Lung (tissue), 12 donors: ENCODE measurements around the gene GNAS. TPM values are rescaled to one million over a fixed set of nuclear protein-coding genes. Genes with fewer than 3 reads are reported as not detected.

Source experiments
- ATAC-seq: fragments of 200-7000 bp; cut with Tn5 transposase; one replicate; pipeline ENCODE4 v1.9.1; 2020; ENCODE audit warnings: moderate number of reproducible peaks; ENCODE audit not compliant: insufficient read depth, low FRiP score
- DNase-seq, 3 donors: peaks; one replicate each; pipeline ENCODE4 v3.0.0-alpha.2; 2013 to 2017
- H3K27ac ChIP-seq, 2 donors: one replicate each; pipeline ENCODE4 v1.5.1; 2013; ENCODE audit warnings: mild to moderate bottlenecking in 2 of 2, moderate library complexity in 2 of 2, control low read depth in 1 of 2, inconsistent platforms in 1 of 2, low read depth in 1 of 2, low read length in 1 of 2
- H3K27me3 ChIP-seq, 3 donors: one replicate each; pipeline ENCODE4 v1.5.1; 2013; ENCODE audit warnings: low read length in 2 of 3; ENCODE audit not compliant: control insufficient read depth in 3 of 3, insufficient read depth in 3 of 3
- H3K36me3 ChIP-seq, 4 donors: one replicate each; pipeline ENCODE4 v1.5.1; 2013; ENCODE audit warnings: low read length in 4 of 4, mild to moderate bottlenecking in 1 of 4, moderate library complexity in 1 of 4; ENCODE audit not compliant: control insufficient read depth in 4 of 4, insufficient read depth in 4 of 4
- H3K4me1 ChIP-seq, 5 donors: one replicate each; pipeline ENCODE4 v1.5.1; 2013; ENCODE audit warnings: low read length in 5 of 5, mild to moderate bottlenecking in 2 of 5, moderate library complexity in 1 of 5; ENCODE audit not compliant: control insufficient read depth in 5 of 5, insufficient read depth in 5 of 5
- H3K4me3 ChIP-seq: one replicate; pipeline ENCODE4 v1.5.1; 2013; ENCODE audit warnings: mild to moderate bottlenecking, control low read depth, moderate library complexity
- H3K9ac ChIP-seq, 2 donors: one replicate each; pipeline ENCODE4 v1.5.1; 2013; ENCODE audit warnings: low read length in 2 of 2, control low read depth in 1 of 2; ENCODE audit not compliant: insufficient read depth in 1 of 2
- H3K9me3 ChIP-seq, 4 donors: one replicate each; pipeline ENCODE4 v1.5.1; 2013; ENCODE audit warnings: low read length in 3 of 4, mild to moderate bottlenecking in 1 of 4, moderate library complexity in 1 of 4; ENCODE audit not compliant: control insufficient read depth in 4 of 4, insufficient read depth in 3 of 4
- CTCF ChIP-seq: IDR thresholded peaks from 2 replicates; pipeline ENCODE4 v1.5.1; 2012; ENCODE audit warnings: mild to moderate bottlenecking; ENCODE audit errors: control extremely low read depth, extremely low read depth
- WGBS, 2 donors: extraction: QIAGEN DNeasy Blood & Tissue Kit; methylation state at CpG; one replicate each; pipeline ENCODE4 v1.1.7; 2013; 5-methylcytosine and 5-hydroxymethylcytosine counted together
- polyA plus RNA-seq, 2 donors: library from polyadenylated mRNA; stranded (reverse); fragments of 200-250 nt; gene quantifications; one replicate each; pipeline ENCODE4 v1.2.1, GENCODE V29; 2013
- total RNA-seq, 2 donors: library from RNA; depleted of rRNA in 1 of 2; stranded (reverse); fragments of >200 nt in 1 of 2; gene quantifications; one replicate each; pipeline ENCODE4 v1.2.1, GENCODE V29; 2014 to 2021
- donor health status: control.
- donor health status: control.
- donor health status: Bipolar disorder and iron deficiency.
- donor health status: healthy.
- donor health status: DM: yes; HTN: yes; CAD: no.

Gene GNAS
- total and polyA plus RNA-seq, 4 donors, result 638 to 1,238 (median 887) TPM

GRCh38 chr20:58923117-58923712 is 70.7 kb downstream of the GNAS start:
- DNase-seq (peak in 1 of 3 donors; percentile 63), ATAC-seq (no peak)
- no peaks in the 10 kb centered on the region for H3K36me3 ChIP-seq
- peaks cover 0 to 2% (median 0%) of the 10 kb centered on the region in 4 donors for H3K9me3 ChIP-seq
- H3K4me3 ChIP-seq, result no peak overlapping the region
- WGBS, 2 donors, result 69 to 85% methylated on average over 8 of the region's 8 CpGs
- no peak for TF ChIP-seq CTCF
- H3K27ac ChIP-seq, result no peak overlapping the region
- no peak overlapping the region for H3K9ac ChIP-seq
- no peaks in the 10 kb centered on the region for H3K4me1 ChIP-seq
- H3K27me3 ChIP-seq, result no peaks in the 10 kb centered on the region

GRCh38 chr20:58926802-58927489 is 74.4 kb downstream of the GNAS start:
- Histone ChIP-seq H3K27ac (no peak overlapping the region), H3K4me1 (peaks cover 0 to 2% (median 0%) of the 10 kb centered on the region in 5 donors)
- TF ChIP-seq CTCF, result no peak

GRCh38 chr20:58927490-58928061 is 75.1 kb downstream of the GNAS start:
- H3K9ac ChIP-seq, result no peak overlapping the region
- peaks cover 0 to 4% (median 0%) of the 10 kb centered on the region in 3 donors for H3K27me3 ChIP-seq
- no peak overlapping the region for H3K27ac ChIP-seq
- WGBS, 2 donors, result 85 to 94% methylated on average over 7 of the region's 7 CpGs
- TF ChIP-seq CTCF, result no peak
- no peaks in the 10 kb centered on the region for H3K36me3 ChIP-seq
- ATAC-seq (no peak), DNase-seq (no peak)
- no peaks in the 10 kb centered on the region for H3K9me3 ChIP-seq
- H3K4me3 ChIP-seq, result no peak overlapping the region
- peaks cover 0 to 2% (median 0%) of the 10 kb centered on the region in 5 donors for H3K4me1 ChIP-seq

More at GRCh38 chr20:58926802-58927489, 74.4 kb downstream of the GNAS start:
- no peak overlapping the region for H3K4me3 ChIP-seq
- no peaks in the 10 kb centered on the region for H3K36me3 ChIP-seq
- no peak for DNase-seq
- no peak overlapping the region for H3K9ac ChIP-seq
- H3K9me3 ChIP-seq, result no peaks in the 10 kb centered on the region
- peaks cover 0 to 4% (median 0%) of the 10 kb centered on the region in 3 donors for H3K27me3 ChIP-seq
- 94 to 95% methylated on average over 10 of the region's 10 CpGs for WGBS, 2 donors
- ATAC-seq, result no peak
